ENCODE results near the gene RASD2.

DNA sequence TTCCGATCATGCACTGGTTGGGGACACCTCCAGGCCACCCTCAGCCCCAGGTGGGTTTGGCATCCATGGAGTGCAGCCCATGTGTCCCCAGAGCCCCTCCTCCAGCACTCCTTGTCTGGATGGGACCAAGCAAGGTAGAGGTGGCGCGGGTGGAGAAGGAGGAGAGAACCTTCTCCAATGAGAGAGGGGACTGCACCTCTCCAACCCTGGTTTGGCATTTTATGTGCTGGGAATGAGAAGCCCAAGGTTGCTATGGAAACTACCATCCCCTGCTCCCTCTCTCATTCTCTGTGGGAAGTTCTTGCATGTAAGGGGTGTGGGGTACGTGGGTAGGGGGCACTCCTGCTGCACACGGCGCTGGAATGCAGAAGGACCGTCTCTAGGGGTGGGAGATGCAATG lies 21.8 kb upstream of the RASD2 start:
- TF ChIP-seq EZH2 (IDR thresholded peaks at IDR 0.05; ENCODE audit: low read length, missing control alignments) = no peak
- TF ChIP-seq, protein P1, sequence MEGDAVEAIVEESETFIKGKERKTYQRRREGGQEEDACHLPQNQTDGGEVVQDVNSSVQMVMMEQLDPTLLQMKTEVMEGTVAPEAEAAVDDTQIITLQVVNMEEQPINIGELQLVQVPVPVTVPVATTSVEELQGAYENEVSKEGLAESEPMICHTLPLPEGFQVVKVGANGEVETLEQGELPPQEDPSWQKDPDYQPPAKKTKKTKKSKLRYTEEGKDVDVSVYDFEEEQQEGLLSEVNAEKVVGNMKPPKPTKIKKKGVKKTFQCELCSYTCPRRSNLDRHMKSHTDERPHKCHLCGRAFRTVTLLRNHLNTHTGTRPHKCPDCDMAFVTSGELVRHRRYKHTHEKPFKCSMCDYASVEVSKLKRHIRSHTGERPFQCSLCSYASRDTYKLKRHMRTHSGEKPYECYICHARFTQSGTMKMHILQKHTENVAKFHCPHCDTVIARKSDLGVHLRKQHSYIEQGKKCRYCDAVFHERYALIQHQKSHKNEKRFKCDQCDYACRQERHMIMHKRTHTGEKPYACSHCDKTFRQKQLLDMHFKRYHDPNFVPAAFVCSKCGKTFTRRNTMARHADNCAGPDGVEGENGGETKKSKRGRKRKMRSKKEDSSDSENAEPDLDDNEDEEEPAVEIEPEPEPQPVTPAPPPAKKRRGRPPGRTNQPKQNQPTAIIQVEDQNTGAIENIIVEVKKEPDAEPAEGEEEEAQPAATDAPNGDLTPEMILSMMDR (conservative IDR thresholded peaks at IDR 0.05 in 1 of 2, IDR thresholded peaks at IDR 0.05 in 1 of 2; ENCODE audit: low read depth in 1 of 2, low read length in 2 of 2) = no peak

Measured in fibroblast of lung (primary cell).